SK-N-DZ (cell line): ENCODE data around the gene HNRNPD.

ENCODE experiments used
- small RNA-seq, 2 experiments: library from RNA; depleted of rRNA; stranded (forward); fragments of <200 nt; gene quantifications; one replicate each; pipeline ENCODE3, GENCODE V24; 2014

HNRNPD gene

Small RNA genes within 50 kb of the gene (small RNA-seq; reads per million reads assigned to genes)
- gene RF00150: 0 reads per million in 2 experiments
